Measurements from ENCODE around the gene LRIG3. TPM values are rescaled to one million over a fixed set of nuclear protein-coding genes. Genes with fewer than 3 reads are reported as not detected.

LRIG3 gene
- polyA plus RNA-seq, 1 experiment, result 33.9 TPM

GRCh38 chr12:58925111-58925611 is 4.9 kb upstream of the LRIG3 start:
- Histone ChIP-seq H3K27me3 (ENCODE audit: control insufficient read depth, insufficient read depth, low read length) (no peaks in the 10 kb centered on the region), H3K36me3 (ENCODE audit: control insufficient read depth, insufficient read depth, low read length) (no peaks in the 10 kb centered on the region), H3K4me3 (ENCODE audit: low read depth, low read length) (no peak overlapping the region)
- TF ChIP-seq, protein P1, sequence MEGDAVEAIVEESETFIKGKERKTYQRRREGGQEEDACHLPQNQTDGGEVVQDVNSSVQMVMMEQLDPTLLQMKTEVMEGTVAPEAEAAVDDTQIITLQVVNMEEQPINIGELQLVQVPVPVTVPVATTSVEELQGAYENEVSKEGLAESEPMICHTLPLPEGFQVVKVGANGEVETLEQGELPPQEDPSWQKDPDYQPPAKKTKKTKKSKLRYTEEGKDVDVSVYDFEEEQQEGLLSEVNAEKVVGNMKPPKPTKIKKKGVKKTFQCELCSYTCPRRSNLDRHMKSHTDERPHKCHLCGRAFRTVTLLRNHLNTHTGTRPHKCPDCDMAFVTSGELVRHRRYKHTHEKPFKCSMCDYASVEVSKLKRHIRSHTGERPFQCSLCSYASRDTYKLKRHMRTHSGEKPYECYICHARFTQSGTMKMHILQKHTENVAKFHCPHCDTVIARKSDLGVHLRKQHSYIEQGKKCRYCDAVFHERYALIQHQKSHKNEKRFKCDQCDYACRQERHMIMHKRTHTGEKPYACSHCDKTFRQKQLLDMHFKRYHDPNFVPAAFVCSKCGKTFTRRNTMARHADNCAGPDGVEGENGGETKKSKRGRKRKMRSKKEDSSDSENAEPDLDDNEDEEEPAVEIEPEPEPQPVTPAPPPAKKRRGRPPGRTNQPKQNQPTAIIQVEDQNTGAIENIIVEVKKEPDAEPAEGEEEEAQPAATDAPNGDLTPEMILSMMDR (IDR thresholded peaks at IDR 0.05; ENCODE audit: insufficient read depth, low read depth, low read length), result no peak
- CTCF ChIA-PET, result interaction anchor here (1.1 kb wide), 2 partner anchors 9 to 19 kb away, joined by 3 to 4 read pairs; no protein-coding TSS in a partner anchor
- no peak for DNase-seq (ENCODE audit: low read depth)
- POLR2A ChIA-PET, result no interaction called here

- ChIA-PET POLR2A (no interaction called here), CTCF (interaction anchor here (1.1 kb wide), 2 partner anchors 10 to 20 kb away, joined by 3 to 4 read pairs; no protein-coding TSS in a partner anchor)
- Histone ChIP-seq H3K4me3 (ENCODE audit: low read depth, low read length) (no peak overlapping the region), H3K36me3 (ENCODE audit: control insufficient read depth, insufficient read depth, low read length) (no peaks in the 10 kb centered on the region), H3K27me3 (ENCODE audit: control insufficient read depth, insufficient read depth, low read length) (no peaks in the 10 kb centered on the region)
- DNase-seq (ENCODE audit: low read depth), result no peak
- TF ChIP-seq, protein P1 (IDR thresholded peaks at IDR 0.05; ENCODE audit: insufficient read depth, low read depth, low read length), result no peak
Observed at GRCh38 chr12:58924652-58925051, 4.3 kb upstream of the LRIG3 start.

- H3K36me3 ChIP-seq (ENCODE audit: control insufficient read depth, insufficient read depth, low read length), result no peaks in the 10 kb centered on the region
- CTCF ChIA-PET, result interaction anchor here (1.1 kb wide), 1 partner anchor 20 kb away, joined by 4 read pairs; no protein-coding TSS in a partner anchor
- no peak overlapping the region for H3K4me3 ChIP-seq (ENCODE audit: low read depth, low read length)
- no peaks in the 10 kb centered on the region for H3K27me3 ChIP-seq (ENCODE audit: control insufficient read depth, insufficient read depth, low read length)
- TF ChIP-seq, protein P1 (IDR thresholded peaks at IDR 0.05; ENCODE audit: insufficient read depth, low read depth, low read length), result no peak
- POLR2A ChIA-PET, result no interaction called here
- no peak for DNase-seq (ENCODE audit: low read depth)
Observed at GRCh38 chr12:58923781-58924180, 3.5 kb upstream of the LRIG3 start.

DNA sequence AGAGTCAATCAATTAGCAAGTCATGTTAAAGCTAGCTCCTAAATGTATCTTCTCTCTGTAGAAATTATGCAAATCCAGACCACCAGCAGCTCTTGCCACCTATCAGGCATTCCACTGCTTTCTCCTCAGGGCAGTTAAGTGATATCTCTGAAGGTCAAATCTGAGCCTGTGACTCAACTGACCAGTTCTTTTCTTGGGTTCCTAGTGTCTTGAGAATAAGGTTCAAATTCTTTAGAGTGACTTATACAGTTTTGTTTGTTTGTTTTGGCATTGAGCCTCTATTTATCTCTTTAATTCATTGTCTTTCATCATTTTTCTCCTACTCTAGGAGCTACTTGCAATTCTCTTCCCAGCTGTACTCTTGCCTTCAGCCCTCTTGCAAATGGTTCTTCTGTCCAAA is 2.5 kb upstream of the LRIG3 start:
- Histone ChIP-seq H3K4me3 (ENCODE audit: low read depth, low read length) (no peak overlapping the region), H3K36me3 (ENCODE audit: control insufficient read depth, insufficient read depth, low read length) (no peaks in the 10 kb centered on the region), H3K27me3 (ENCODE audit: control insufficient read depth, insufficient read depth, low read length) (no peaks in the 10 kb centered on the region)
- DNase-seq (ENCODE audit: low read depth), result no peak
- TF ChIP-seq, protein P1 (IDR thresholded peaks at IDR 0.05; ENCODE audit: insufficient read depth, low read depth, low read length), result no peak
- ChIA-PET CTCF (no interaction called here), POLR2A (no interaction called here)

DNA sequence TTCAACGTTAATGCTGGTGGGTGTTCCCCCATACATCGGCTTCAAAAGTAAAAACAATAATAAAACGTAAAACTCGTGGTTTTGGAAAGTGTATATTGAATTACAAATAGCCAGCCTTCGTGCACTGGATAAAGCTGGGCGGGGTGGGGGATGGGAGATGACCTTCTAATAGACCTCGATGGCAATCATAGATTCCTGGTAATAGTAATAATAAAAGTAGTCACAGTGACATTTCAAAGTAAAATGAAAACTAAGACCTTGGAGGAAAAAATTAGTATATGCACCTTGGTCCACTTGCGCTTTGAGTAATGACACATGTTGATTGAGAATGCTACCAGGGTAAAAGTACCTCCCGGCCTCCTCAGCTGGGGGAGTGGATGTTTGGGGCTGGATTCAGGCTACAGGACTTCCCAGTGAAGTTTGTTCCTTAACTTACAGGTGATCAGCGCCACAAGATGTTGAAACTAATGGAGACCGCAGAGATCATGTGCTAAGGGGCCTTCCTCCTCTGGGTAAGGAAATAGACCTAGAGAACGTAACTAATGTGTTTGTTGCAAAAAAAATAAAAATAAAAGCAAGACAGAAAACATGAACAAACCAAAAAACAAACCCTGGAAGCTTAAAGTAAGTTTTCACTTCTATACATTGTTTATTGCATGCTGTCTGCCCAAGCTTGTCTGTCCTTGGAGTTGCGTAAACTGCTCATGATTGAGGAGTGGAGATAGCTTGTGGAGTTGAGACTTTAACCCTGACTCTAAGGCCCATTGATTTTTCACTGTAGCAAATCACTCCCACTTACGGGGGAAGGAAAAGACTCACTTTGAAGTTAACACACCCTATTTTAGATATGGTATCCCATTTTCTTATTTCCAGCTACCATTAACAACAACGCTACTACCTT is 907 bp upstream of the LRIG3 start:
- CTCF ChIA-PET, result interaction anchor here (0.7 to 1.3 kb wide), 7 partner anchors 8 to 229 kb away, joined by 3 to 5 read pairs (median 3); no protein-coding TSS in a partner anchor
- TF ChIP-seq, protein P1 (IDR thresholded peaks at IDR 0.05; ENCODE audit: insufficient read depth, low read depth, low read length), result no peak
- Histone ChIP-seq H3K36me3 (ENCODE audit: control insufficient read depth, insufficient read depth, low read length) (no peaks in the 10 kb centered on the region), H3K4me3 (ENCODE audit: low read depth, low read length) (peak overlapping the region; percentile 98), H3K27me3 (ENCODE audit: control insufficient read depth, insufficient read depth, low read length) (no peaks in the 10 kb centered on the region)
- POLR2A ChIA-PET, result no interaction called here
- DNase-seq (ENCODE audit: low read depth), result no peak

Data from BJ (cell line).